NCI-H146 treated with DMSO at 0.1 percent for 48 hours (cell line): ENCODE measurements around the gene MSANTD7.
"Not testable (repeated sequence)": the region's sequence is repeated elsewhere in the genome, so short reads cannot be mapped to it uniquely, and the experiment has no call there.

ENCODE experiments used
- DNase-seq: peaks from one replicate; lab custom pipeline; 2025; ENCODE audit not compliant: unreplicated experiment; lab: John Stamatoyannopoulos, UW

Gene MSANTD7

GRCh38 chr10:14837003-14837756 lies 926 bp upstream of the MSANTD7 start:
- DNase-seq, result peak; percentile 78

DNA sequence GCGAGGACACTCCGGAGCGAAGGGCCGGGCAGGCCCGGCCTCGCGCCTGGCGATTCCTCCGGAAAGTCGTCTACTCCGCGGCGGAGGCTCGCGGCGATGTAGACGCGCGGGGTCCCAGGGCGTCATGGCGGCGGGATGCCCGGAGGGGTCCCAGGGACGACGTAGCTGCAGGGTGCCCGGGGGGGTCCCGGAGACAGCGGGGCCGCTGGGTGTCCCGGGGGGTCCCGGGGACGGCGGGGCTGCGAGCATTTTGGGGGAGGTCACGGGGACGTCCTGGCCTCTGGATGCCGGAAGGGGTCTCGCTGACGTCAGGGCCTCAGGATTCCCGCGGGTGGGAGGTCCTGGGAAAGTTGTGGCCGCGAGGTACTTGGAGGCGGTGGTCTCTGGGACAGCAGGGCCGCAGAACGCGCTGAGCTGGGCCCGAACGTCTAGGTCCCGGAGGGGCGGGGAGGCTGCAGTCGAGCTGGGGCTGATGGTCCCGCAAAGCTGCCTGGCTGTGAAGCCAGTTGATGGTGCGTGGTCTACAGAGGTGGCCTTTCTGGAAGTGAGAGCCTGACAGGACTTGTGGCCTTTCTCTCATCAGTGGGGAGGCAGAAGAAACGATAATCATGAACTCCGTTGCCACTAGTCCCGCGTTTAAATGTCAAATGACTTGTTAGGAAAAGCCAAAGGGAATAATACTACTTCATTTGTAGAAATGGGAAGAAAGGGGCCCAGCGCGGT lies 637 bp downstream of the MSANTD7 start:
- peak; percentile 14 for DNase-seq

GRCh38 chr10:14839305-14839695 lies 1.2 kb downstream of the MSANTD7 start:
- DNase-seq, result no peak

GRCh38 chr10:14840178-14840577 lies 2.1 kb downstream of the MSANTD7 start:
- no peak for DNase-seq

- DNase-seq, result no peak
Observed at GRCh38 chr10:14843327-14843988, 5.4 kb downstream of the MSANTD7 start.

DNA sequence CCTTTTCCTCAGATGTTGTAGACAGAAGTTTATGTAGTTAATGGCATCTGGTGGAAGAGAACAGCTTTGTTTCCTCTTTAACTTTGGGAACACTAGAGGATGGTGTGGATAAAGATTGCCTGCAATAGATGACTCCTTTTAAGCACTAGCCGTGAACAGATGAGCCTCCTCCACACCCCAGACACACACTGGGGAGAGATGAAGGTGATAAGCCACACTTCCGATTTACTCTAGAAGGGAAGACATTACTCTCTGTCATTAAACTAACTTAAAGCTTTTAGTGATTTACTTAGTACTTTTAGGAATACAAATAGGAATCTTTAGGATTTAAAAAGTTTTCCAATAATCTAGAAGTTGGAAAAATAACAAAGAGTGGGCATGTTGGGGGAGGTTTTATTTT lies 6.8 kb downstream of the MSANTD7 start:
- no peak for DNase-seq

DNA sequence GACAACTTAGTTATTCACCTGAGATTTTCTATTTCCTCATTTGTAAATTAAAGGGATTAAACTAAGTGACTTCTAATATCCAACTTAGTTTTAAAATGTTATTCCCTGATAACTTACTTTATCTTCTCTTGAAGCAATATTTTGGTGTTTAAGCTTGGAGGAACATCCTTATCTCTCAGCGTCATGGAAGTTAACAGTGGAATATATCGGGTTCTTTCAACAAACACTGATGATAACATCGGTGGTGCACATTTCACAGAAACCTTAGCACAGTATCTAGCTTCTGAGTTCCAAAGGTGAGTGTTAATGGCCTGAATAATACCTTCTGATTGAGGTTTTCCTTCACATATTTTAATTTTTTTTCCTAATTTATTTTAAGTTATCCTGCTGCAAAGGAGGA lies 14.1 kb downstream of the MSANTD7 start:
- DNase-seq, result no peak

- no peak for DNase-seq
Observed at GRCh38 chr10:14855453-14855852, 17.3 kb downstream of the MSANTD7 start.

DNA sequence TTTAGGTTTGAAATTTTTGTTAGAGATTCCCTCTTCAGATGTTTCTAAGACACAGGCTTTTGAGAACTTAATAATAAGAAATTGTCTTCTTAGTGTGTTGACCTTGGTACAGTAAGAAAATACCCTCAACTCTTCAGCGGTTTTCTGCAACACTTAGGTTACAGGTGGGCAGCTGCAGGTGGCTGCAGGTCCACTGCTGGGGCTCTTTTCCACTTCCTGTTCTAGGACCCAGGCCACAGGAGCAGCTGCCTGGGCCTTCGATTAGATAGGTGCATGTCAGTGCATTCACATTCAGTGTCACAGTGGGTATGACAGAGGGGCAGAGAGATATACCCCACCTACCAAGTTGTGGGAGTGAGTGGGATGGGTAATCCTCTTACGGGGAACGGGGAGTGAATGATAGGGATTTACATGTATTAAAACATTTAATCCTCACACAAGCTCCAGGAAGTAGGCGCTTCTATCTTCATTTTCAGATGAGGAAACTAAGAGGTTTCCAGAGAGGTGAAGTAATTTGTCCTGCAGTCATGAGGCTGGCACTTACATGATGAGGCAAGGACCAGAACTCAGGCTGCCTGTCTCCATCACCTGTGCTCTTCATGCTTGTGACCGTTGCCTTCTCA lies 20.3 kb downstream of the MSANTD7 start:
- DNase-seq, result no peak

GRCh38 chr10:14859043-14859442 lies 20.9 kb downstream of the MSANTD7 start:
- no peak for DNase-seq

DNA sequence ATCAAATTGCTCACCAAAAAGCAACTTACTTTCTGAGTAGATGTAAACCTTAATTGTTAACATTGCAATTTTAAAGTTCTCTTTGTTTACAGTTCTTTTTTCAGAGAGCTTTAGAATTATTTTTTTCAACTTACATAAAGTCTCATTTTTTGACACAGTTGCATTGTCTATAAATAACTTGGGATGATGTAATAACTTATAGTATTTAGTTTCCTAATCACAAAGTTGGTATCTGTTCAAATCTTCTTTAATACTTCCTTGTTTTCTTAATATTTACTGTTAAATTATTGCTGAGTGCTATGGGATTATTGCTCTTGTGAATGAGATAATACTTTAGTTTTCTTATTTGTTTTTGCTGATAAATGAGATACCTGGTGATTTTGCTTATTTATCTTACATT lies 21.7 kb downstream of the MSANTD7 start:
- DNase-seq, result no peak

DNA sequence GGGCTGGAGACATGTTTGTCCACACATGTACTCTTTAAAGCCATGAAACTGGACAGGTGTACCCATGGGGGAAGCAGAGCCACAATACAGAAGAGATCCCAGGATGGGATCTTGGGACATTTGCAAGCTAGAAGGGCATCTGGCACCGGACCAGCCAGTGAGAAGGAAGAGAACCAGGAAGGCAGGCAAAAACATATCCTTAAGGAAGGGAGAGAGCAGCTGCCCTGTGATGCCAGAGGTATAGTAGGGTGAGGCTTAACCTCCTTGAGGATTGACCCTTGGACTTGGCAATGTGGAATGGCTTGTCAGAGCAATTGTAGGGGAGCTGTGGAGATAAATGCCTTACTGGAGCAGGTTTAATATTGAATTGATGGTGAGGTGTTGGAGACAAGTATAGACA lies 22.7 kb downstream of the MSANTD7 start:
- no peak for DNase-seq

DNA sequence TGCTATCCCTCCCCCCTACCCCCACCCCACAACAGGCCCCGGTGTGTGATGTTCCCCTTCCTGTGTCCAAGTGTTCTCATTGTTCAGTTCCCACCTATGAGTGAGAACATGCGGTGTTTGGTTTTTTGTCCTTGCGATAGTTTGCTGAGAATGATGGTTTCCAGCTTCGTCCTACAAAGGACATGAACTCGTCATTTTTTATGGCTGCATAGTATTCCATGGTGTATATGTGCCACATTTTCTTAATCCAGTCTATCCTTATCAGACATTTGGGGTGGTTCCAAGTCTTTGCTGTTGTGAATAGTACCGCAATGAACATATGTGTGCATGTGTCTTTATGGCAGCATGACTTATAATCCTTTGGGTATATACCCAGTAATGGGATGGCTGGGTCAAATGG lies 26.4 kb downstream of the MSANTD7 start:
- not testable (repeated sequence) for DNase-seq

- DNase-seq, result not testable (repeated sequence)
Observed at GRCh38 chr10:14864871-14865270, 26.8 kb downstream of the MSANTD7 start.

DNA sequence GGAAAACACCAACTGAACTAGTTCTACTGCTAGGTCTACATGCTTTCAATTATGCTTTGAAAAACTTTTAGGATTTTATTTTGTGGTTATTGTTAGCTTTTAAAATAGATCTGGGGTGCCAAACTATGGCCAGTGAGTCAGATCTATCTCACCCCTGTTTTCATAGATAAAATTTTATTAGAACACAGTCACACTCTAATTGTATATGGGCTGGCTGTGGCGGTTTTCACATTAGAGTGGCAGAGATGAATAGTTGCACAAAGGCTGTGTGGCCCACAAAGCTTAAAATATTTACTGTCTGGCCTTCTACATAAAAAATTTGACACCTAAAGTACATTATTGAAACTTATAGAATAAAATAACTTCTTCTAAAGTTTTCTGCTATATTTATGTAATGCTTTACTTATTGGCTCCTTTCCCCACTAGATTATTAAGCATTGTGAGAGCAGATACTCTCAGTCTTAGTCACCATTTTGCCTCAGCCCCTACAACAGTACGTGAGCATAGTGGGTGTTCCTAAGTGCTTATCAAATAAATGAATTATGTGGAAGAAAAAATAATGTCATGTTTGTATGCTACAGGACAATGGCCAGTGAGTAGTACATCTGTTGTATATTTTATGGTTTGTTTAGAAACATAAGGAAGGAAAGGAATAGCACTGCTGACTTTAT lies 35.1 kb downstream of the MSANTD7 start:
- no peak for DNase-seq

DNA sequence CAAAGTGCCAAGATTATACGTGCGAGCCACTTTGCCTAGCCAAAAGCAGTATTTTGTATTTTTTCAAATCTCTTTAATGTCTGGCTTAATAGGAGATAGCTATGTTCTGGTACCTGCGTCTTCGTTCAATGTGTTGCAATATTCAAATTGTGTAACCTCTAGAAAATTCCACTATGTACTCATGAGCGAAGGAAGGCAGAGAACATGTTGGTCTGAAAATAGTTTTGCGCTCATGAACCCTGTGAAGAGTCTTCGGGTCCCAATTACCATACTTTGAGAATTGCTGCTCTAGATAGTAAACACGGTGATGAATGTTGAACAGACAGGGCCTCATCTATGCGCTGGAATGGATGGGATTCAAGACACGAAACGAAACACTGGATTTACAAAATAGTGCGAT lies 37.8 kb downstream of the MSANTD7 start:
- no peak for DNase-seq

DNA sequence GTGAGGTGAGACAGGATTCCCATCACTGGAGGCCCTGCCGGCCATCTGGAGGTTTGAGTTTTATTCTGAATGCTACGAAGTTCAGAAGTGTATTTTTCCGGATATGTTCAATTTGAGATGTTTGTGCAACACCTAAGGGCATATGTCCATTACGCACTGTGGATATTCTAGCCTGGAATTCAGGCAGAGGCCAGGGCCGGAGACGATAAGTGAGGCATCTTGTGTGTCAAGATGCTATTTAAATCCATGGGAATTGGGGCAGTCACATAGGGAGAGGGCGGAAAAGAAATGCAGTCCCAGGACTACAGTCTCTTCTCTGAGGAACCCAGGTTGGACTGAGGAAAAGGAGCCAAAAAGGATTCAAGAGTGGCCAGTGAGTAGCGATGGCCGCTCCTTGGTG lies 38.7 kb downstream of the MSANTD7 start:
- no peak for DNase-seq

DNA sequence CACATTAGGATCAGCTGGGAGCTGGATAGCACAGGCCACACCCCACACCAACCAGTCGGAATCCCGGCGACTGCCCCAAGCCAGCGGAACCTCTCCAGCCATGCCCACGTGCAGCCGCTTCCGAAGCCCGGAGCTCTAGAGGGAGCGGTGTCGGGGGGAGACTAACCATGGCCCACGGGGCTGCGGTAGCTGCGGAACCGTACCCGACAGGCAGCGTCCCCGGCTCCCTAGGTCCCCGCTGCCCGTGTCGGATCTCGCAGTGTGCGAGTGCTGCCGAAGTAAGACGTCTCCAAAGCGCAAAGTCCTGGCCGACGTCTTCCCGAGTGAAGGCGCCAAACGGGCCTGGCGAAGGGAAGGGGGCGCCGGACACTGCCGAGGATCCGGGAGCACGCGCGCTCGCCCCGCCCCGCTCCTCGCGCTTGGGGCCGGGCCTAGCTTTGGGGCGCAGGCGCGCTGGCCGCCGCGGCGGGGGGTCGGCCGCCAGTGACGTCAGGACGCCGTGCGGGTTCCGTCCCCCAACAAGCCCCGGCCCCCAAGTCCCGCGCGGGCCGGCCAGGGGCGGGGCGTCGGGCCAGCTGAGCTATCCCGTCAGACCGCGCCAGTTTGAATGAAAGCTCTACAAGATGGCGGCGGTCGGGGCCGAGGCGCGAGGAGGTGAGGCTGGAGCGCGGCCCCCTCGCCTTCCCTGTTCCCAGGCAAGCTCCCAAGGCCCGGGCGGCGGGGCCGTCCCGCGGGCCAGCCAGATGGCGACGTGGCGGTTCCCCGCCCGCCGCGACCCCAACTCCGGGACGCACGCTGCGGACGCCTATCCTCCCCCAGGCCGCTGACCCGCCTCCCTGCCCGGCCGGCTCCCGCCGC lies 40.4 kb downstream of the MSANTD7 start, which contains the start of gene SUV39H2:
Gene SUV39H2 (plus strand): TSS at position 601 of the 858 bp plus-strand sequence. CDS start 23 bp downstream, at position 624.
- peak; percentile 91 for DNase-seq

DNA sequence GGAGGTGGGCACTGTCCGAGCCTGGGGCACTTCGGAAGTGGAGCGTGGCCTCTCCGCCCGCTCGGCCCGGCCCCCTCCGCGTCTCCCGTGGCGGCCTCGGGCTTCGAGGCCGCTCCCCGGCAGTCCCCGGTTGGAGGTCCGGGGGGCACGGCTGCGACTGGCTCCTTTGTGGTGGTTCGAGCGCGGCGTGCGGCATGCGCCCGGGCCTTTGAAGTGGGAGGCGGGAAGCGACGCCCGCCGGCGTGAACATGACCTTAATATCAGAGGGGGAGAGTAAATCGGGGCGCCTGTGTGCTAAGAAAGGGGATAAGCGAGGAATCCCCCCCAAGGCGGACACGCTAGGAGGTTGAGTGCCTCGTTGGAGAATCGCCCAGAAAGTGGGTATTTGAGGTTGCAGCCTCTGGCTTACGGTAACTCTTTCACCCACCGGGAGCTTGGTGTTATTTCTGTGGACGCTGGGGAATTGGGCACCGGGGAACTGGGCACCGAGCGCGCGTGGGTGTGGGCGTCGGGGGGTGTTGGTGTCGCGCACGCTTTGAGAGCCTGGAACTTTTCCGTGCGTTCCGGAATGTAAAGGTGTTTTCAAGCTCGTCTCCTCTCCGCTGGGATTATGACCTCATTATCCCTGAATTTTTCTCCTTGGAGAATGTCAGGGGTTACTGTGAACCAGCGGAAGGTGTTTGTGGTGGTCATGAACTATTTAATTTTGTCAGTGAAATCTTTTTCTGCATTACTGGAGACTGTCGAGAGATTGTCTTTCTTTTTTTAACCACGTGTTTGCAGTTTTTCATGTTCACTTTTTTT lies 41.2 kb downstream of the MSANTD7 start:
- DNase-seq, result no peak
